SHP77 (cell line): ENCODE data around the gene SCAMP5.

Experiments used
- DNase-seq, 2 experiments: peaks; one replicate each; lab custom pipeline; 2025; lab: John Stamatoyannopoulos, UW

SCAMP5 gene

DNA sequence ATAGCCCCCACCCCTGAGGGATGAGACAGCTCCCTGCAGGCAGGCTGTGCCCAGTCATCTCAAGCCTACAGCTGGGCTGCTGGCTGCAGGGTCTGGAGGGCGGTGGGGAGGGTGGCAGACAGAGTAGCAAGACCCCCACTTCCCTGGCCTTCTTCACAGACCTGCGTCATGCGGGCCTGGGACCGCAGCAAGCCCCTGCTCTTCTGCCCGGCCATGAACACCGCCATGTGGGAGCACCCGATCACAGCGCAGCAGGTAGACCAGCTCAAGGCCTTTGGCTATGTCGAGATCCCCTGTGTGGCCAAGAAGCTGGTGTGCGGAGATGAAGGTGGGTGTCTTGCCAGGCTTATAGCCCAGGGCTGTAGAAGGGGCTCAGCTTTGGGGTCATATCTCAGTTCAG, 53.0 kb downstream of the SCAMP5 start:
- DNase-seq = no peak

DNA sequence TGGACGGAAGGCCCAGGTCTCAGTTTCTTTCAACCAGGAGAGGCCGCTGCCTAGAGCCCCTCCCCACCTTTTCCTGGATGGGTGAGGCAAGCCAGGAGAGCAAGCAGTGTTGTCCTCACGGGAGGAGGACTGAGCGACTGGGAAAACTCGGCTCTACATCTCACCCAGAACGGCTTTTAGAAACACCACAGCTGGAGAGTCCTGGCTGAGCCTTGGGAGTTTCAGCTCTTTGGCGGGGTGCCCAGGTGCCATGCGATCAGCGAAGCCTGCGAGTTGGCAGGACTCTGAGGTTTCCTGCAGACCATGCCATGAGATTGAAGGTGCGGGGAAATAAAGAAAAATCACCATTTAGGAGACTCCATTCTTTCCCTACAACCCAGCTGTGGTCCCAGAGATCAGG, 54.0 kb downstream of the SCAMP5 start:
- peak in 1 of 2 experiments; percentile 27 for DNase-seq

GRCh38 chr15:75050283-75050682, 54.9 kb downstream of the SCAMP5 start:
- no peak for DNase-seq

DNA sequence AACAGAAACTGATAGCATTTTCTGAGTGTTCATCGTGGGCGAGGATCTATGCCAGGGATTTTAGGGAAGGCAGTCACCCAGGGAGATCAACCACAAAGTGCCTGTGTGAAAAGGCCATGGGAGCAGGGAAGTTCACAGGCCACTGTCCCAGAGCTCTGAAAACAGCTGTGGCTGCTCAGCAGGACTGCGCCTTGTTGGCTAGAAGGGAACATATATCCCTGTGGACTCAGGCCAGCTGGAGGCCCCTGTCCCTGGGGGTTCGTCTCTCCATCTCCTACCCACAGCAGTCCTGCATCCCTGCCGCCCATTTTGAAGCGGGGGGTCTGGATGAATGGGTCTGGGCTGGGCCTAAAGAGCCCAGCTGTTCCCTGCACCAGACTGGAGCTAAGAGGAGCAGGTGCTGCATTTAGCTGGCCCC, 55.8 kb downstream of the SCAMP5 start:
- no peak for DNase-seq

- no peak for DNase-seq
These were observed 56.3 kb downstream of the SCAMP5 start for GRCh38 chr15:75051711-75052110.

DNA sequence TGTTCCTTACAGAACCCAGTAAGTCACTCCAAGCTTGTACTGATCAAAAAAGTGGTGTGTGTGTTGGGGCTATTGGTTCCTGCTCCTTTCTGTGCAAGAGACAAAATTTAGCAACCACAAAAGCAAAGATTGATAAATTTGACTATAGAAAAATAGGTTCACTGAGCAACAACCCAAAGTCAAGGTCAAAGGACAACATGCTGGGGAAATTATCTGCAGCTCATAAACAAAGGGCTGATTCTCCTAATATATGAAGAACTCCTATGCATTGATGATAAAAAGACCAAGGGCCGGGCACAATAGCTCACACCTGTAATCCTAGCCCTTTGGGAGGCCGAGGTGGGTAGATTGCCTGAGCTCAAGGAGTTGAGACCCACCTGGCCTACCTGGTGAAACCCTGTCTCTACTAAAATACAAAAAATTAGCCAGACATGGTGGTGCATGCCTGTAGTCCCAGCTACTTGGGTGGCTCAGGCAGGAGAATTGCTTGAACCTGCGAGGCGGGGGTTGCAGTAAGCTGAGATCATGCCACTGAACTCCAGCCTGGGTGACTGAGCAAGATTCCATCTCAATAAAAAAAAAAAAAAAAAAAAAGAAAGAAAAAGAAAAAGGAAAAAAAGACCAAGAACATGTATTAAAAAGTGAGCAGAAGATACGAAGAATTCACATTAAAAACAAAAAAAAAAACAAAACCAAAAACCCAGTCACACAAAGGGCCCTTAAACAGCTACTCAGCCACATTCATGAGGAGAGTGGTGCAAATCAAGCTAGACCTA, 57.8 kb downstream of the SCAMP5 start:
- no peak for DNase-seq

- DNase-seq = no peak
These were observed 58.4 kb downstream of the SCAMP5 start for GRCh38 chr15:75053748-75054125.

DNA sequence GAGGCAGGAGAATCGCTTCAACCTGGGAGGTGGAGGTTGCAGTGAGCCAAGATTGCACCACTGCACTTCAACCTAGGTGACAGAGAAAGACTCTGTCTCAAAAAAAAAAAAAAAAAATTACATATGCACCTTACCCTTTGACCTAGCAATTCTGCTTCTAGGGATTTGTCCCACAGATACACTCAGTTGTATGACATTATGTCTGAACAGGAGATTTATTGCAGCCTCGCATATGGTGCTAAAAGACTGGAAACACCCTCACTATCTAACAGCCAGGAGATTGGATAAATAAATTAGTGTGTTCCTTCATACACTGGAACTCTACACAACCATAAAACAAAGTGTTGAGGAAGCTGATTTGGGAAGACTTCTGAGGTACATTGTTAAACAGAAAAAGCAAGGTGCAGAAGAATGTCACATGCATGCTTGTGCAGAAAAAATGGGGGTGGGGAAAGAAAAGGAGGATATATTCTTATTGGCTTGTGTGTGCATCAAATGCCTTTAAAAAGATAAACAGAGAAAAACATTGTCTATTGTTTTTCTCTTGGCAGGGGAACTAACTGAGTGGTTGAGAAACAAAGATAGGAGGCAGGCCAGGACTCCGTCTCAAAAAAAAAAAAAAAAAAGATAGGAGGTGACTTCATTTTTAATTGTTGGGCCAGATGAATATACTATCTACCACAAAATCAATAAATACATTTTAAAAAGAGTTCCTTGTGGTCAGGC, 59.0 kb downstream of the SCAMP5 start:
- DNase-seq = no peak

- no peak for DNase-seq
These were observed 60.7 kb downstream of the SCAMP5 start for GRCh38 chr15:75056036-75056435.

DNA sequence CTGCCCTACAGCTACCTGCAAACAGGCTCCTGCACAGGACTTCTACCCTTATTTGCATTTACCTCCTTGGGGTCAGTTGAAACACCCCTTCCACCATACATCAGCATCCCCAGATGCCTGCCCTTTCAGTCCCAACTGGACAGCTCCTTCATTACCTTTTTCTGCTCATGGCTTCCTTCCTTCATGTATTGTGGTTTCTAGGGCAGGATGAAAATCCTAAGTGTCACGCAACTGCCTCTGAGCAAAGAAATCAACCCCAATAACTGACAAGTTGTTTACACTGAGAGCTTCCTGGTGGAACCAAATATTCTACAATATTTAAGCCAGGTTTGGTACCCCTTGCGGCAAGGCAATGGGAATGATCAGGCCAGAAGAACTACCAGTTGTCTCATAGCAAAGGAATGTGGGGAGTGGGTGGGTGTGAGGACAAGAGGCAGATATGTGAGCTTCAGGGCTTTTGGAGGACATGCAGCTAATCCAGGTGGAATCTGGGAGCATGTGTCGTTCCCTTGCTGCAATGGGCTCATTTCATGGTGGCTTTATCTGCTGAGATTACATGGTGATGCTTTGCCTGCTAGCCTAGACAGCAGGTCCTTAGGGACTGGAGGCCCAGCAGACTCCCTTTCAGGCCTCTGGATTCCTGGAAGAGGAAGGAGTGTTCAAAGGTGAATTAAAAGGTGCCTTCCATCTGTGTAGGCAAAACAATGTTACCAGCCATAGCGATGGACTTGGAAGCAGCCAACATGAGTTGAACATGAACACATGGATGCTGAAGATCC, 63.0 kb downstream of the SCAMP5 start:
- no peak for DNase-seq

DNA sequence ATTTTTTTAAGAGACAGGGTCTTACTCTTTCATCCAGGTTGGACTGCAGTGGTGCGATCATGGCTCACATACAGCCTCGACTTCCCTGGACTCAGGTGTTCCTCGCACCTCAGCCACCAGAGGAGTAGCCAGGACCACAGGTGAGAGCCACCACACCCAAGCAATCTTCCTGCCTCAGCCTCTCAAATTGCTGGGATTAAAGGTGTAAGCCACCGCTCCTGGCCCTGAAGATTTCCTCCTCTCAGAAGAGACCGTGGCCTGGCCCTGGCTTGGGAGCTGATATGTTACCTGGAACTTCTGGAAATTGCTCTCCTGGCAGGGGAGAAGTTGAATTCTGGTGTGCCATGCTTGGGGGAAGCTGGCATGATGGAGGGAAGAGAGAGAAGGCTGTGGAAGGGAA, 64.2 kb downstream of the SCAMP5 start:
- DNase-seq = no peak

- DNase-seq = no peak
These were observed 65.9 kb downstream of the SCAMP5 start for GRCh38 chr15:75061272-75061671.

GRCh38 chr15:75062706-75063105, 67.3 kb downstream of the SCAMP5 start:
- DNase-seq = no peak

DNA sequence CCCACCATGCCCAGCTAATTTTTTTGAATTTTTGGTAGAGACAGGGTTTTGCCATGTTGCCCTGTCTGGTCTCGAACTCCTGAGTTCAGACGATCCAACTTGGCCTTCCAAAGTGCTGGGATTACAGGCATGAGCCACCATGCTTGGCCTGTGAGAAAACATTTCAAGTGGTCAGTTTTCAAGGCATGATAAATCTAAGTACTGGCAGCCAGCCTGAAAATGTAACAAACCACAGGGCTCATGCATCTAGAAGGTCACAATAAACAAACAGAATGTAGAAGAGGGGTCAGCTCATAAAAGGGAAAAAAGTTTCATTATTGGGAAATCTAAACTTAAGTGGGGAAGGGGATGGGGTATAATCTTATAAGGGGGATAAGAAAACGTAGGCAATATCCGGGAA, 68.0 kb downstream of the SCAMP5 start:
- DNase-seq = no peak

GRCh38 chr15:75063889-75064288, 68.5 kb downstream of the SCAMP5 start:
- DNase-seq = no peak

DNA sequence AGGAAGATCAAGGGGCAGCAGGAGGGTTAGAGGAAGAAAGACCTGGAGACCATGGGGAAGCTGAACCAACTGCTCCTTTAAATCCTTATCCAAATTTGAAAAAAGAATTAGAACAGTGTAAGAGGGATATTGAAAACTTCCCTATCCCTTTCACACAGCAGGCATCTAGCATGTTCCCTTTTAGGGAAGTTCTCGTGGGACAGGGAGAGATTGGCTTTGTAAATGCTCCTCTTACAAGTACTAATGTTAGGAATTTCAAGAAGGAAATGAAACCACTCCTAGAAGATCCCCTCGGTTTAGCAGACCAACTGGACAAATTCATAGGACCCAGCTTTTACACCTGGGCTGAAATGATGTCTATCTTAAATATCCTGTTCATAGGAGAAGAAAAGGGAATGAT, 69.5 kb downstream of the SCAMP5 start:
- no peak for DNase-seq

DNA sequence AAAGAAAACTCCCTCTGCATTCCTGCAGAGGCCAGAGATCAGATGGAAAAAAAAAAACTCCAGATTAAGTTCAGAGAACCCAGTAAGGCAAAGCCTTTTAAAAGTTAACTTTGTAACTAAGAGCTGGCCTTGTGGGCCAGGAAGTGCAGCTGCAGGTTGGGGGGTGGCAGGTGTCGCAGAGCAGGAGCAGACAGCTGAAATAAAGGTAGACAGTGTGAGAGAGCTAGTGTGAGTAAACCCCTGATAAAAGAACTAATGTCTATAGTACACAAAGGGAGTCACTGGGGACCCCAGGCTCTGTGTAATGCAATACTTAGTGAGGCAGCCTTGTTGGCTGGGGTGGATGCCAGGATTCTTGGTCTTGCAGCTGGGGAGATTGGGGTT, 70.1 kb downstream of the SCAMP5 start:
- DNase-seq = no peak

GRCh38 chr15:75065851-75066509, 70.6 kb downstream of the SCAMP5 start:
- no peak for DNase-seq

DNA sequence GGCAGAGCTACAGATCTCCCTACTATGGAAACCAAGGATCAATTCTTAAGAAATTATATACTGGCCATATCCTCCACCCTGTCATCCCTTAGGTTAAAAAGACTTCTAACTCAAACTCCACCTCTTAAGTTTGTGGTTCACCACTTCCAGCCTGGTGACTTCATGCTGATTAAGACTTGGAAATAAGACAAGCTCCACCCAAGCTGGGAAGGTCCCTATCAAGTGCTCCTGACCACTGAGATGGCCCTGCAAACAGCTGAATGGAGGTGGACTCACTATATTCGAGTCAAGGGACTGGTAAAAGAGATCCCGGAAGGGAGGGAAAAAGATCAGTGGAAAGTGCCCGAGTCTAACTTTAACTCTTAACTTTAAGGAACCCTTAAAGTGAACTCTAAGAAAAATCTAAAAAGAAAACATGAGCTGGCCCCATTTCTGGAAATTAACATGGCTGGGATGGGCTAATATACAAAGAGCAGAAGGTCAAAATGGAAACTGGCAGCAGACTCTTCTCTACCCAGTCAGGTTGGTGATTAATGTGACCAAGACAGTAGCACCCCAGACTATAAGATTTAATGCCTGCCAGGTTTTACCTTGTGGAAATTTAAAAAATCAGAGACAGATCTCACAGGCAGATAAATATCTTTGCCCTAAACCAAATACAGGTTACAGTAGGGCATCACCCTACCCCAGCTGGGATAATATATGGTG, 71.9 kb downstream of the SCAMP5 start:
- DNase-seq = no peak

- no peak for DNase-seq
These were observed 73.4 kb downstream of the SCAMP5 start for GRCh38 chr15:75068748-75069147.

DNA sequence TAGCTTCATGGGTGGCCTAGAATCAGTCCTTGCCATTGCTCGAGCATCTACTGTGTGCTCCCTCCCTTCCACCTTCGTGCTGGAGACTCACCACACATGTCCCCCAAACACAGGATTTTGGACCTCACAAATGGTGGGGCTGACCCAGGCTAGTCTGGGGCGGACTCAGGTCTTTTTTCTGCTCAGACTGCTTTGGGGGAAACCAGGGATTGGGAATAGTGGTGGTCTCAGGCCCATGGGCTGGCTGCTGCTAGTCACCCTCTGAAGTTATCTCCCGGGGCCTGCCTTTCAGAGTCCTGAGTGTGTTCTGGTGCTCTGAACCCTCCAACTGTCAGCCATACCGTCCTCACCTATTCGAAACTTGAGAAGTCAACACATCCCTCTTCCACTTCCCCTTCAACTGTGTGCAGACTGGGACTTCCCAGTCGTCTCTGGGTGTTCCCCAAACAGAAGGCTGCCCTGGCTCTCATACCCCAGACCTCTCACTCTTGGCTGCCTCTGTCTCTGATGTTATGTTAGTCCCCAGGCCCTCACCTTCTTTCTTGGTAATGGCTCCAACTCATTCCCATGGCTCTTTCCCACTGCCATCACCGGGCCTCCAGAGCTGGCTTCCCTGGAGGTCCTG, 74.0 kb downstream of the SCAMP5 start:
- DNase-seq = no peak
